ENCODE measurements around the gene SPATA6L. TPM values are rescaled to one million over a fixed set of nuclear protein-coding genes. Genes with fewer than 3 reads are reported as not detected.
A peak's percentile ranks its signal among the peaks of the same experiment; 100 is the strongest.

Gene SPATA6L
- total and polyA plus RNA-seq, 9 of the 15 experiments (the other 6 are each of a cell fraction or from before 2014, with no cell fraction given) = 0.03 to 1.00 (median 0.08) TPM; not detected in 4

- DNase-seq (ENCODE audit: extremely low read depth in 1 of 4, low spot score in 3 of 4) (no peak), FAIRE-seq (no peak), ATAC-seq (no peak)
- Histone ChIP-seq H3K9me3 (replicated peaks; ENCODE audit: control insufficient read depth, insufficient read depth, low read depth, low read length) (no peaks in the 10 kb centered on the region), H3K79me2 (ENCODE audit: control insufficient read depth, insufficient read depth, low read length) (no peaks in the 10 kb centered on the region), H3K27ac (ENCODE audit: extremely low read depth, low read depth, low read length) (no peak overlapping the region), H3K4me1 (replicated peaks in 1 of 2; ENCODE audit: control insufficient read depth in 2 of 2, insufficient read depth in 2 of 2, low read length in 2 of 2) (no peaks in the 10 kb centered on the region; a peak in 1 of 5 replicates), H4K20me1 (replicated peaks; ENCODE audit: control insufficient read depth, insufficient read depth, low read length) (no peaks in the 10 kb centered on the region), H2AFZ (ENCODE audit: low read depth, low read length) (no peak overlapping the region), H3K36me3 (ENCODE audit: control insufficient read depth, insufficient read depth, low read length) (no peaks in the 10 kb centered on the region), H3K9me1 (ENCODE audit: control insufficient read depth, insufficient read depth, low read length) (no peaks in the 10 kb centered on the region), H3K9ac (ENCODE audit: insufficient read depth in 1 of 2, low read depth in 2 of 2, low read length in 2 of 2) (no peak overlapping the region), H3K27me3 (ENCODE audit: control insufficient read depth in 2 of 2, insufficient read depth in 2 of 2, low read length in 2 of 2) (peaks cover 5 to 12% of the 10 kb centered on the region in 2 experiments), H3K4me2 (ENCODE audit: insufficient read depth, low read length) (no peak overlapping the region), H3K4me3 (no peak overlapping the region)
- WGBS (ENCODE audit: insufficient coverage, low coverage, missing lambda C conversion rate) = 0% methylated on average over 3 of the region's 3 CpGs
- TF ChIP-seq SREBF1 (IDR thresholded peaks at IDR 0.05; ENCODE audit: borderline replicate concordance, low read depth, low read length) (no peak), HES1 (IDR thresholded peaks at IDR 0.05; ENCODE audit: low read depth) (no peak)
- intact Hi-C loops (cut with micrococcal nuclease) = no loop called here
- no TSS peak for BruUV-seq (replicated peaks)
- ChIA-PET POLR2A (interaction anchor here (0.6 to 0.8 kb wide), 3 partner anchors 90 to 919 kb away, joined by 3 to 4 read pairs (median 4); no protein-coding TSS in a partner anchor), CTCF (ENCODE audit: low intra/inter-chr PET ratio) (no interaction called here)
- in situ Hi-C loops (cut with MboI) = loop anchor here (25.0 kb wide), 1 partner anchor 820 kb away; the partner anchor contains the start of gene PLGRKT
Observed at GRCh38 chr9:4617752-4618151, 48.5 kb downstream of the SPATA6L start.

- no peaks in the 10 kb centered on the region for H3K36me3 ChIP-seq (ENCODE audit: control insufficient read depth, insufficient read depth, low read length)
- H3K27me3 ChIP-seq (ENCODE audit: control insufficient read depth in 2 of 2, insufficient read depth in 2 of 2, low read length in 2 of 2) = peaks cover 0 to 8% of the 10 kb centered on the region in 2 experiments; a peak in 3 of 5 replicates
- ATAC-seq = no peak
- in situ Hi-C loops (cut with MboI) = loop anchor here (25.0 kb wide), 1 partner anchor 822 kb away; the partner anchor contains the start of gene PLGRKT
- no peak overlapping the region for H3K27ac ChIP-seq (ENCODE audit: extremely low read depth, low read depth, low read length)
- no peak overlapping the region for H3K4me3 ChIP-seq
- H3K9me1 ChIP-seq (ENCODE audit: control insufficient read depth, insufficient read depth, low read length) = no peaks in the 10 kb centered on the region
- no peaks in the 10 kb centered on the region for H3K9me3 ChIP-seq (replicated peaks; ENCODE audit: control insufficient read depth, insufficient read depth, low read depth, low read length)
- no peaks in the 10 kb centered on the region for H3K79me2 ChIP-seq (ENCODE audit: control insufficient read depth, insufficient read depth, low read length)
- no peak for DNase-seq (ENCODE audit: extremely low read depth in 1 of 4, low spot score in 3 of 4)
- no peak overlapping the region for H3K4me2 ChIP-seq (ENCODE audit: insufficient read depth, low read length)
- BruUV-seq (replicated peaks) = no TSS peak
- TF ChIP-seq ZNF277 (CRISPR knock-in tag; IDR thresholded peaks at IDR 0.05; ENCODE audit: borderline replicate concordance) (no peak), RBM25 (IDR thresholded peaks at IDR 0.05; ENCODE audit: low read depth, low read length, severe bottlenecking) (peak; percentile 52)
- CTCF ChIA-PET (ENCODE audit: low intra/inter-chr PET ratio) = no interaction called here
- H4K20me1 ChIP-seq (replicated peaks; ENCODE audit: control insufficient read depth, insufficient read depth, low read length) = no peaks in the 10 kb centered on the region
- 7% methylated on average over 5 of the region's 5 CpGs for WGBS (ENCODE audit: insufficient coverage, low coverage, missing lambda C conversion rate)
- intact Hi-C loops (cut with micrococcal nuclease) = no loop called here
- POLR2A ChIA-PET = no interaction called here
- no peak overlapping the region for H3K9ac ChIP-seq (ENCODE audit: insufficient read depth in 1 of 2, low read depth in 2 of 2, low read length in 2 of 2)
- no peak overlapping the region for H2AFZ ChIP-seq (ENCODE audit: low read depth, low read length)
- FAIRE-seq = no peak
- no peaks in the 10 kb centered on the region for H3K4me1 ChIP-seq (replicated peaks in 1 of 2; ENCODE audit: control insufficient read depth in 2 of 2, insufficient read depth in 2 of 2, low read length in 2 of 2)
Observed at GRCh38 chr9:4615778-4616177, 50.5 kb downstream of the SPATA6L start.

Data from K562 (cell line).